ENCODE measurements around the gene MSANTD3. TPM values are rescaled to one million over a fixed set of nuclear protein-coding genes. Genes with fewer than 3 reads are reported as not detected.

Gene MSANTD3
- total and polyA plus RNA-seq, 9 of the 15 experiments (the other 6 are each of a cell fraction or from before 2014, with no cell fraction given): 9.4 to 28.7 (median 22.3) TPM

DNA sequence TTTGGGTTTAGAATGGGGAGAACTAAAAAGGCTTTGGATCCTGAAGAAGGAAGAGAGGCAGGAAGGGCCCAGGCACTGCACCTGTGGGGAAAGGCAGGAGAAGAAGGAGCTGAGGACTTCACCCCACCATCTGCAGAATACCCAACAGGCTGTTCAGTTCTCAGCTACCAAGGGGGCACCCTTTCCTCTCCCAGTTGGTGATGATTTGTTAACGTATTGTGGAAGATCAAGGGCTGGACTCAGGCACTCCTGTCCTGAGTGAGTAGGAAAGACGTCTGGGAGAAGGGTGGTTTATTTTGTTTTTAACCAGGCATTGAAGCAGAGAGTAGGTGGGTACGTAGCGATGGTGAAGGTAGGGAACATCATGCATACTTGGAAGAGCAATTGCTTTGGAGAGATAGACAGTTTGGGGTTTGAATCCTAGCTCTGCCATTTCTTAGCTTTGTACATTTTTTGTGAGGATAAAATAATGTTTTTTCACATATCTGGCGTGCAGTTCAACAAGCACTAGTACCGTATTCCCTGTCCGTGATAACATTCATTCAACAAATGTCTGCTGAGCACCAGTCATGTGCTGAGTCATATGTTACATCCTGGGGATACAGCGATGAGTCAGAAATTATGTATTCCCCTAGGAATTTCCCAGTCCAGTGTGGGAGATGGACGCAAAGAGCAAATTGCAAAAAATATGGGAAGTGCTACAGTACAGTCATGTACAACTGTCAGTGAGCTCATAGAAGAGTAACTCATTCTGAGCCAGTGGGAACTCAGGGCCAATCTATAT is 2.1 kb downstream of the MSANTD3 start:
- H4K20me1 ChIP-seq (replicated peaks; ENCODE audit: control insufficient read depth, insufficient read depth, low read length): 0 out of 2 replicates have a peak, but pooled peaks cover 3% of the 10 kb centered on the region
- peak overlapping the region; percentile 14; the same call in 1 of the 3 replicates for H3K27ac ChIP-seq (ENCODE audit: extremely low read depth, low read depth, low read length)
- H3K27me3 ChIP-seq (ENCODE audit: control insufficient read depth in 2 of 2, insufficient read depth in 2 of 2, low read length in 2 of 2): no peaks in the 10 kb centered on the region
- H3K4me2 ChIP-seq (ENCODE audit: insufficient read depth, low read length): peak overlapping the region; percentile 85
- intact Hi-C loops (cut with micrococcal nuclease) (loop anchor here (5.0 kb wide), 2 partner anchors 77 to 168 kb away; partner anchors contain the start of gene TEX10), in situ Hi-C loops (cut with MboI) (loop anchor here (5.0 kb wide), 1 partner anchor 87 kb away; no protein-coding TSS in a partner anchor)
- DNase-seq (ENCODE audit: extremely low read depth in 1 of 4, low spot score in 3 of 4) (peak in 1 of 4 experiments; percentile 42), FAIRE-seq (no peak), ATAC-seq (no peak)
- H3K4me1 ChIP-seq (replicated peaks in 1 of 2; ENCODE audit: control insufficient read depth in 2 of 2, insufficient read depth in 2 of 2, low read length in 2 of 2): peaks cover 7 to 34% of the 10 kb centered on the region in 2 experiments
- no peaks in the 10 kb centered on the region; the same call in 1 of the 3 replicates for H3K36me3 ChIP-seq (ENCODE audit: control insufficient read depth, insufficient read depth, low read length)
- no peaks in the 10 kb centered on the region for H3K9me1 ChIP-seq (ENCODE audit: control insufficient read depth, insufficient read depth, low read length)
- CTCF ChIA-PET (ENCODE audit: low intra/inter-chr PET ratio): no interaction called here
- no peak overlapping the region for H3K4me3 ChIP-seq
- POLR2A ChIA-PET: interaction anchor here (0.6 to 1.6 kb wide), 6 partner anchors 9 to 921 kb away, joined by 3 to 7 read pairs (median 4); no protein-coding TSS in a partner anchor
- BruUV-seq (replicated peaks): no TSS peak
- 26% methylated on average over 9 of the region's 9 CpGs for WGBS (ENCODE audit: insufficient coverage, low coverage, missing lambda C conversion rate)
- no peaks in the 10 kb centered on the region for H3K9me3 ChIP-seq (replicated peaks; ENCODE audit: control insufficient read depth, insufficient read depth, low read depth, low read length)
- no peak overlapping the region; the same call in 1 of the 2 replicates for H2AFZ ChIP-seq (ENCODE audit: low read depth, low read length)
- peak overlapping the region in 1 of 2 experiments; percentile 3; a peak in 1 of 4 replicates for H3K9ac ChIP-seq (ENCODE audit: insufficient read depth in 1 of 2, low read depth in 2 of 2, low read length in 2 of 2)
- peaks cover 39% of the 10 kb centered on the region for H3K79me2 ChIP-seq (ENCODE audit: control insufficient read depth, insufficient read depth, low read length)
- TF ChIP-seq EP300 (IDR thresholded peaks at IDR 0.05; ENCODE audit: low read length) (no peak), CREM (IDR thresholded peaks at IDR 0.05; ENCODE audit: low read depth) (0 out of 2 replicates have a peak, but pooled peaks have one; percentile 5), REST (IDR thresholded peaks at IDR 0.05; ENCODE audit: borderline replicate concordance) (no peak), REST (CRISPR knock-in tag; IDR thresholded peaks at IDR 0.05; ENCODE audit: low read depth) (no peak), PCBP1 (IDR thresholded peaks at IDR 0.05; ENCODE audit: low read depth, low read length, poor library complexity, severe bottlenecking) (no peak)
- TF ChIP-seq, protein P1, sequence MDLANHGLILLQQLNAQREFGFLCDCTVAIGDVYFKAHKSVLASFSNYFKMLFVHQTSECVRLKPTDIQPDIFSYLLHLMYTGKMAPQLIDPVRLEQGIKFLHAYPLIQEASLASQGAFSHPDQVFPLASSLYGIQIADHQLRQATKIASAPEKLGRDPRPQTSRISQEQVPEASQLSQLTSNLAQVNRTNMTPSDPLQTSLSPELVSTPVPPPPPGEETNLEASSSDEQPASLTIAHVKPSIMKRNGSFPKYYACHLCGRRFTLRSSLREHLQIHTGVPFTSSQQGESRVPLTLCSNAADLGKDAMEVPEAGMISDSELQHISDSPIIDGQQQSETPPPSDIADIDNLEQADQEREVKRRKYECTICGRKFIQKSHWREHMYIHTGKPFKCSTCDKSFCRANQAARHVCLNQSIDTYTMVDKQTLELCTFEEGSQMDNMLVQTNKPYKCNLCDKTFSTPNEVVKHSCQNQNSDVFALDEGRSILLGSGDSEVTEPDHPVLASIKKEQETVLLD (IDR thresholded peaks at IDR 0.05): no peak

Data from K562 (cell line).